Measurements from ENCODE around the gene ADNP.

- TF ChIP-seq CTCF (IDR thresholded peaks at IDR 0.05) = no peak
- TF ChIP-seq NR1H2 (CRISPR knock-in tag; IDR thresholded peaks at IDR 0.05) = no peak
- TF ChIP-seq SP1 (CRISPR knock-in tag; conservative IDR thresholded peaks at IDR 0.05) = no peak
- TF ChIP-seq ATF2 (CRISPR knock-in tag; IDR thresholded peaks at IDR 0.05; ENCODE audit: borderline replicate concordance, low read depth) = no peak
- no peak for TF ChIP-seq NFYB (CRISPR knock-in tag; conservative IDR thresholded peaks at IDR 0.05; ENCODE audit: low read depth)
- no peak for TF ChIP-seq CREB1 (CRISPR knock-in tag; IDR thresholded peaks at IDR 0.05)
- TF ChIP-seq ZNF512 (CRISPR knock-in tag; IDR thresholded peaks at IDR 0.05; ENCODE audit: borderline replicate concordance) = no peak
- no peak for TF ChIP-seq ZBTB43 (CRISPR knock-in tag; IDR thresholded peaks at IDR 0.05)
- no peak for TF ChIP-seq NR3C1 (CRISPR knock-in tag; conservative IDR thresholded peaks at IDR 0.05; ENCODE audit: low read depth)
- no peak for TF ChIP-seq PREB (CRISPR knock-in tag; IDR thresholded peaks at IDR 0.05; ENCODE audit: borderline replicate concordance)
- TF ChIP-seq STAT6 (CRISPR knock-in tag; conservative IDR thresholded peaks at IDR 0.05; ENCODE audit: low read depth) = no peak
- no peak for TF ChIP-seq TEAD1 (CRISPR knock-in tag; IDR thresholded peaks at IDR 0.05)
Measured at GRCh38 chr20:50918403-50918802, 12.8 kb downstream of the ADNP start.
